ENCODE data around the gene GNB2.
A peak's percentile ranks its signal among the peaks of the same experiment; 100 is the strongest.

GRCh38 chr7:100705320-100705752 is 31.8 kb downstream of the GNB2 start:
- TF ChIP-seq SIX5 (IDR thresholded peaks at IDR 0.05; ENCODE audit: low read depth, low read length) = no peak
- no peak for TF ChIP-seq ATF2 (IDR thresholded peaks at IDR 0.05; ENCODE audit: low read length)
- TF ChIP-seq SIN3A (conservative IDR thresholded peaks at IDR 0.05 in 1 of 2, IDR thresholded peaks at IDR 0.05 in 1 of 2; ENCODE audit: low read depth in 1 of 2, low read length in 2 of 2) = peak in 1 of 2 experiments; percentile 36; a peak in 1 of 4 replicates
- no peak for TF ChIP-seq SIRT6 (IDR thresholded peaks at IDR 0.05; ENCODE audit: low read length)
- peak; percentile 66 for TF ChIP-seq BACH1 (IDR thresholded peaks at IDR 0.05; ENCODE audit: low read length)
- TF ChIP-seq POLR2AphosphoS5 (IDR thresholded peaks at IDR 0.05; ENCODE audit: low read depth, low read length) = no peak
- TF ChIP-seq JUND (IDR thresholded peaks at IDR 0.05; ENCODE audit: low read length) = no peak
